HG03045 (cell line): Measurements from ENCODE around the gene HAGHL.
"Not testable (repeated sequence)": the region's sequence is repeated elsewhere in the genome, so short reads cannot be mapped to it uniquely, and the experiment has no call there.

ENCODE experiments used
- ATAC-seq: cut with Tn5 transposase; IDR thresholded peaks from one replicate; pipeline ENCODE4 v1.9.1; 2021; ENCODE audit warnings: mild to moderate bottlenecking, moderate library complexity; ENCODE audit not compliant: unreplicated experiment

HAGHL gene

GRCh38 chr16:706189-707061 is 20.5 kb upstream of the HAGHL start:
- ATAC-seq, result no peak

GRCh38 chr16:707062-707538 is 19.8 kb upstream of the HAGHL start:
- no peak for ATAC-seq

GRCh38 chr16:708019-708418 is 18.9 kb upstream of the HAGHL start:
- ATAC-seq, result no peak

- ATAC-seq, result no peak
Measured at GRCh38 chr16:708959-709358, 17.9 kb upstream of the HAGHL start.

GRCh38 chr16:709566-710499 is 17.1 kb upstream of the HAGHL start:
- no peak for ATAC-seq

GRCh38 chr16:710500-711075 is 16.3 kb upstream of the HAGHL start:
- no peak for ATAC-seq

- no peak for ATAC-seq
Measured at GRCh38 chr16:711084-711483, 15.8 kb upstream of the HAGHL start.

GRCh38 chr16:711548-712320 is 15.2 kb upstream of the HAGHL start:
- no peak for ATAC-seq

GRCh38 chr16:712740-713250 is 14.1 kb upstream of the HAGHL start:
- ATAC-seq, result not testable (repeated sequence)

- ATAC-seq, result no peak
Measured at GRCh38 chr16:714079-714478, 12.8 kb upstream of the HAGHL start.

GRCh38 chr16:714558-715476 is 12.1 kb upstream of the HAGHL start, which contains the start of gene METRN:
TSS of gene METRN (plus strand) at chr16:715118. CDS start at chr16:715290, 172 bp downstream.
- no peak for ATAC-seq

- no peak for ATAC-seq
Measured at GRCh38 chr16:715477-716199, 11.3 kb upstream of the HAGHL start.

GRCh38 chr16:716200-716568 is 10.7 kb upstream of the HAGHL start:
- ATAC-seq, result no peak

- no peak for ATAC-seq
Measured at GRCh38 chr16:716768-717325, 10.1 kb upstream of the HAGHL start.

- no peak for ATAC-seq
Measured at GRCh38 chr16:717450-718245, 9.3 kb upstream of the HAGHL start.

GRCh38 chr16:718389-718788 is 8.5 kb upstream of the HAGHL start:
- ATAC-seq, result no peak

- no peak for ATAC-seq
Measured at GRCh38 chr16:718922-719321, 8.0 kb upstream of the HAGHL start.
